AG09309 (cell line): Measurements from ENCODE around the gene RAET1L.

Experiments used
- DNase-seq: peaks from one replicate; pipeline ENCODE4 v3.0.0-alpha.2; 2010; ENCODE audit warnings: low read depth
- H3K4me3 ChIP-seq: 2 replicates; pipeline ENCODE4 v1.5.1; 2011; ENCODE audit warnings: mild to moderate bottlenecking, low read depth, low read length, moderate library complexity; ENCODE audit not compliant: control insufficient read depth
- CTCF ChIP-seq: IDR thresholded peaks from 2 replicates; pipeline ENCODE4 v1.5.1; 2011; ENCODE audit warnings: mild to moderate bottlenecking, low read depth, low read length, inconsistent platforms; ENCODE audit not compliant: insufficient read depth, control insufficient read depth; ENCODE audit errors: missing control alignments

Gene RAET1L

GRCh38 chr6:150037526-150038201 lies 12.3 kb upstream of the RAET1L start:
- no peak for DNase-seq
- TF ChIP-seq CTCF = no peak
- H3K4me3 ChIP-seq = no peak overlapping the region; the same call in 1 of the 2 replicates

- no peak for TF ChIP-seq CTCF
- no peak for DNase-seq
- no peak overlapping the region for H3K4me3 ChIP-seq
Measured at GRCh38 chr6:150036081-150036480, 10.7 kb upstream of the RAET1L start.

GRCh38 chr6:150033207-150033771 lies 8.0 kb upstream of the RAET1L start:
- TF ChIP-seq CTCF = no peak
- no peak for DNase-seq
- no peak overlapping the region for H3K4me3 ChIP-seq

DNA sequence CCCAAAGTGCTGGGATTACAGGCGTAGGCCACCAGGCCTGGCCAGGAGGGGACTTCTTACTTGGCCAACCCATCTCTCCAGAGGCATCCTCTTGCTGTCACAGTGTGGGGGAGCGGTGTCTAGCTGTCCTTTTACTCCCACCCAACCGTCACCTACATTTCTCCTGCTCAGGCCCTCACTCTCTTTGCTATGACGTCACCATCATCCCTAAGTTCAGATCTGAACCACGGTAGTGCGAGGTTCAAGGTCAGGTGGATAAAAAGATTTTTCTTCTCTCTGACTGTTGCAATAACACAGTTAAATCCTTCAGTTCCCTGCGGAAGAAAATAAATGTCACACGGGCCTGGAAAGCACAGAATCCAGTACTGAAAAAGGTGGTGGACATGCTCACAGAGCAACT lies 7.3 kb upstream of the RAET1L start:
- no peak overlapping the region for H3K4me3 ChIP-seq
- TF ChIP-seq CTCF = no peak
- no peak for DNase-seq

DNA sequence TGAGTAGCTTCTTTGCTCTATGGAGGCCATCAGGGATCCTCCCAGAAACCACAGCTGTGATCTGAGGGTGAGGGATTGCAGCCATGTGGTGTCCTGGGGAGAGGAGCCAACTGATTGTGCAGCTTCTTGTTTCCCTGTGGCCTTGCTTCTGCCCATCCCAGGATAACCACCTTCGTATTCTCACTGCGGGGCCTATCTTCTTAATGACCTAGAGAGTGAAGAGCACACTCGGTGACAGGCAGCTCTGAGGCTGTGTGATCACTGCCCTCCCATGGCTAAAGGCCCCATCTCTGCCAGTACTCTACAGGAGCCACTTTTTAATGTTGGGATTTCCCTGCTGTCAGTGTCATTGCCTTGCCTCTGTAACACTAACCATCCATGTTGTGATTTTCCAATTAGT lies 5.3 kb upstream of the RAET1L start:
- DNase-seq = no peak
- no peak overlapping the region for H3K4me3 ChIP-seq
- no peak for TF ChIP-seq CTCF

DNA sequence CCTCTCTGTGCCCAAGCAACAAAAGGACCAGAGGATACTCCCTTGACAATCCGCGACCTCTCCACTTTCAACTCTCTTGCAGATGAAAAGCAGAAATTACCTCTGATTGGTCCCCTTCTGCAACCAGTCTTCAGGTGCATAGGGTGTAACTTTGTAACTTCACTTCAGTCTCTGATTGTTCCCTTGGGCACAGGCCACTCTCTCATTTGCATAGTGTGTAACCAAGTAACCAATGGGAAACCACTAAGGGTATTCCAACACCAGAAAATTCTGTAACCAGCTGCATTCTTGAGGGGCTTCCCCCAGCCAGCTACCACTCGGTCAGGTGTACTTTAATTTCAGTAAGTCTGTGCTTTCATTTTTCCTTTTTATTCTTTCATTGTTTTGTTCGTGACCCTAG lies 4.4 kb upstream of the RAET1L start:
- DNase-seq = no peak
- no peak for TF ChIP-seq CTCF

More for the DNA sequence above, 4.4 kb upstream of the RAET1L start:
- H3K4me3 ChIP-seq = no peak overlapping the region
